Kidney (tissue), 14 donors: ENCODE measurements around the gene JAZF1. TPM values are rescaled to one million over a fixed set of nuclear protein-coding genes. Genes with fewer than 3 reads are reported as not detected.
A peak's percentile ranks its signal among the peaks of the same experiment; 100 is the strongest.

Experiments used
- DNase-seq, 5 donors: peaks; one replicate each; pipeline ENCODE4 v3.0.0-alpha.2; 2013 to 2020
- FAIRE-seq: peaks from 2 replicates; lab custom pipeline; 2012; peaks lifted over from hg19 to GRCh38; lab: Jason Lieb, UNC
- H3K27ac ChIP-seq, 2 donors: one replicate each; pipeline ENCODE4 v1.7.0; 2013; ENCODE audit warnings: low read depth in 2 of 2, low read length in 2 of 2, inconsistent platforms in 1 of 2
- H3K27me3 ChIP-seq: one replicate; pipeline ENCODE4 v1.7.1; 2013; ENCODE audit warnings: low read length, inconsistent platforms; ENCODE audit not compliant: control insufficient read depth, insufficient read depth
- H3K36me3 ChIP-seq, 3 donors: one replicate each; pipeline versions ENCODE4 v1.7.0 to v1.7.1; 2013; ENCODE audit warnings: low read length in 3 of 3, control low read depth in 1 of 3, inconsistent platforms in 1 of 3; ENCODE audit not compliant: insufficient read depth in 3 of 3, control insufficient read depth in 2 of 3
- H3K4me1 ChIP-seq, 3 donors: one replicate each; pipeline versions ENCODE4 v1.7.0 to v1.7.1; 2013; ENCODE audit warnings: low read length in 3 of 3, inconsistent platforms in 1 of 3, low read depth in 1 of 3; ENCODE audit not compliant: control insufficient read depth in 2 of 3, insufficient read depth in 2 of 3
- H3K4me3 ChIP-seq, 3 donors: one replicate each; pipeline versions ENCODE4 v1.7.0 to v1.8.1; 2013; ENCODE audit warnings: low read length in 3 of 3, control low read depth in 1 of 3, inconsistent platforms in 1 of 3
- H3K9ac ChIP-seq, 3 donors: one replicate each; pipeline versions ENCODE4 v1.7.0 to v1.7.1; 2013; ENCODE audit warnings: low read length in 3 of 3, control low read depth in 1 of 3, inconsistent platforms in 1 of 3
- H3K9me3 ChIP-seq, 3 donors: one replicate each; pipeline versions ENCODE4 v1.7.0 to v1.7.1; 2013; ENCODE audit warnings: low read length in 3 of 3, control low read depth in 1 of 3, inconsistent platforms in 1 of 3; ENCODE audit not compliant: control insufficient read depth in 2 of 3, insufficient read depth in 1 of 3
- CTCF ChIP-seq: IDR thresholded peaks from 3 replicates; pipeline ENCODE4 v1.5.1; 2012; ENCODE audit warnings: mild to moderate bottlenecking, moderate library complexity, borderline replicate concordance; ENCODE audit not compliant: insufficient read depth; ENCODE audit errors: extremely low read depth
- intact Hi-C: fragments of 100-400 bp; cut with DNase I; formaldehyde crosslinking; loops from one replicate; pipeline ENCODE4 v1.11.1; 2022
- polyA plus RNA-seq: library from polyadenylated mRNA; stranded (reverse); fragments of 350-450 nt; fragmentation: Illumina TruSeq; extraction: RNeasy Lipid Tissue Mini Kit (QIAGEN cat#74804); gene quantifications from one replicate; pipeline ENCODE4 v1.2.3, GENCODE V29; 2014; ENCODE audit warnings: low read depth, low replicate concordance; ENCODE audit not compliant: insufficient read depth
- total RNA-seq: library from RNA; stranded (reverse); fragmentation: NEBNext Ultra II Directional; extraction: Animal tissue kit (Norgen Biotek cat#: 25700); gene quantifications from one replicate; pipeline ENCODE4 v1.2.1, GENCODE V29; 2021
- donor health status: control.
- donor health status: control.
- donor health status: control.
- donor health status: control.
- donor health status: control.
- donor health status: DM: yes; HTN: yes; CAD: no.
- donor health status: Normal renal cell carcinoma (clear cell type).

JAZF1 gene
- total and polyA plus RNA-seq, 2 donors from 2014 or later: 5.7 to 13.1 TPM

- intact Hi-C loops: no loop called here
- H3K9ac ChIP-seq: no peak overlapping the region
- H3K27me3 ChIP-seq: no peaks in the 10 kb centered on the region
- DNase-seq (no peak), FAIRE-seq (no peak)
- H3K4me1 ChIP-seq: no peaks in the 10 kb centered on the region
- no peak overlapping the region for H3K4me3 ChIP-seq
- no peak overlapping the region for H3K27ac ChIP-seq
- no peaks in the 10 kb centered on the region for H3K36me3 ChIP-seq
- TF ChIP-seq CTCF: no peak
- H3K9me3 ChIP-seq: peaks cover 0 to 1% (median 0%) of the 10 kb centered on the region in 3 donors
Observed at GRCh38 chr7:28088901-28089714, 91.5 kb downstream of the JAZF1 start.

- FAIRE-seq: no peak
- no peak overlapping the region for H3K27ac ChIP-seq
Observed at GRCh38 chr7:28088032-28088431, 92.6 kb downstream of the JAZF1 start.

GRCh38 chr7:28086198-28086597 is 94.4 kb downstream of the JAZF1 start:
- H3K9ac ChIP-seq: no peak overlapping the region
- no peaks in the 10 kb centered on the region for H3K36me3 ChIP-seq
- peak in 1 of 5 donors; percentile 61 for DNase-seq
- no peaks in the 10 kb centered on the region for H3K9me3 ChIP-seq
- no peaks in the 10 kb centered on the region for H3K27me3 ChIP-seq
- no peaks in the 10 kb centered on the region for H3K4me1 ChIP-seq
- H3K4me3 ChIP-seq: no peak overlapping the region
- H3K27ac ChIP-seq: no peak overlapping the region
- FAIRE-seq: no peak
- no peak for TF ChIP-seq CTCF
- intact Hi-C loops: no loop called here

More at GRCh38 chr7:28088032-28088431, 92.6 kb downstream of the JAZF1 start:
- peaks cover 0 to 1% (median 0%) of the 10 kb centered on the region in 3 donors for H3K9me3 ChIP-seq
- intact Hi-C loops: no loop called here
- H3K27me3 ChIP-seq: no peaks in the 10 kb centered on the region
- H3K4me1 ChIP-seq: no peaks in the 10 kb centered on the region
- no peak overlapping the region for H3K9ac ChIP-seq
- H3K4me3 ChIP-seq: no peak overlapping the region
- no peaks in the 10 kb centered on the region for H3K36me3 ChIP-seq
- no peak for DNase-seq
- no peak for TF ChIP-seq CTCF
